Nephron progenitor cell (in vitro differentiated cells): Measurements from ENCODE around the gene IFITM1.
"Not testable (repeated sequence)": the region's sequence is repeated elsewhere in the genome, so short reads cannot be mapped to it uniquely, and the experiment has no call there.

Source experiments
- DNase-seq: peaks from one replicate; pipeline ENCODE4 v3.0.0; 2021
- H3K27ac Mint-ChIP-seq: 2 replicates; pipeline ENCODE4 v1.8.0; 2021; ENCODE audit warnings: mild to moderate bottlenecking, moderate library complexity, mixed read lengths
- H3K27me3 Mint-ChIP-seq: 2 replicates; pipeline ENCODE4 v1.8.0; 2021; ENCODE audit warnings: mild to moderate bottlenecking, low read depth, mixed read lengths; ENCODE audit not compliant: poor library complexity
- H3K36me3 Mint-ChIP-seq: 2 replicates; pipeline ENCODE4 v1.8.0; 2021; ENCODE audit warnings: low read depth, mixed read lengths
- H3K4me1 Mint-ChIP-seq: 2 replicates; pipeline ENCODE4 v1.8.0; 2021; ENCODE audit warnings: mixed read lengths
- H3K4me3 Mint-ChIP-seq: 2 replicates; pipeline ENCODE4 v1.8.0; 2021; ENCODE audit warnings: mild to moderate bottlenecking, moderate library complexity, mixed read lengths
- H3K9me3 Mint-ChIP-seq: 2 replicates; pipeline ENCODE4 v1.8.0; 2021; ENCODE audit warnings: mild to moderate bottlenecking, moderate library complexity, mixed read lengths
- CTCF ChIP-seq: fragments of 200-600 bp; sonication (generic); IDR thresholded peaks from 2 replicates; pipeline ENCODE4 v1.5.0; 2021; ENCODE audit warnings: antibody characterized with exemption

Gene IFITM1

DNA sequence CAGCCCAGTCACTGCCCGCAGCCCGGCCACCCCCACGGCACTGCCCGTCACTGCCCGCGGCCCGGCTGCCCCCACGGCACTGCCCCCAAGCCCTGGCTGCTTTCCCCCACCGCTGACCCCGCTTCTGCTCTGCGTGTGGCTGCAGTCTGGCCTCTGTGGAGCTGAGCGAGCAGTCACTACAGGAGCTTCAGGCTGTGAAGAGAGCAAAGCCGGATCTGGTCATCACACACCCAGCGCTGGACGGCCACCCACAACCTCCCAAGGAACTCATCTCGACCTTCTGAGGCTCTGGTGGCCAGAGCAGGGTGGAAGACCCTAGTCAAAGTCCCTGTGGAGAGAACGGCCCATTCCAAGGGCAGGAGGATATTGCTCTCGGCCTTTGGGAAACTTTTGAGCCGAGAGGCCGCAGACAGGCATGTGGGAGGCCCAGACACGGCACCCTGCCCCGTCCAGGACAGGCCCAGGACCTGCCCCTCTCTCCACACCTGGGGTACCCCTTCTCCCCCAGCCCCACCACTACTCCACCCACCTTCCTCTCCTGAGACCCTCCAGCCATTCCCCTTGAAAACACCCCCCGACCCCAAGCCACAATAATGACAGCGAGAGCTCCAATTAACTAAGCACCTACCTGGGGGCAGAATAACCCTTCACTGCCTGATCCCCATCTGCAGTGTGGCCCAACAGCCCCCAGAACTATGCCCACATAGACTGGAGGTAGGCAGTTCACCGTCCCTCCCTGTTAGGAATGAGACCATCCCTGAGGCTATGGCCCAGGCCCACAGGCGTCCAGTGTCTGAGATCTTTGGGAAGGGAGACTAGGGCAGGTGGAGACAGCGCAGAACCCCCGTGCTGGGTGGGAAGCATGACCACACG lies 28.6 kb upstream of the IFITM1 start:
- Mint-ChIP-seq H3K27ac (peak overlapping the region; percentile 90), H3K4me1 (peaks cover 66% of the 10 kb centered on the region), H3K36me3 (no peaks in the 10 kb centered on the region), H3K4me3 (no peak overlapping the region), H3K27me3 (peaks cover 12% of the 10 kb centered on the region), H3K9me3 (no peaks in the 10 kb centered on the region)
- no peak for DNase-seq
- no peak for TF ChIP-seq CTCF

- H3K4me1 Mint-ChIP-seq, result peaks cover 72% of the 10 kb centered on the region
- no peak overlapping the region for H3K4me3 Mint-ChIP-seq
- H3K36me3 Mint-ChIP-seq, result no peaks in the 10 kb centered on the region
- no peak overlapping the region for H3K27ac Mint-ChIP-seq
- DNase-seq, result no peak
- no peaks in the 10 kb centered on the region for H3K9me3 Mint-ChIP-seq
- TF ChIP-seq CTCF, result no peak
- peaks cover 12% of the 10 kb centered on the region for H3K27me3 Mint-ChIP-seq
Measured at GRCh38 chr11:285894-286220, 28.0 kb upstream of the IFITM1 start.

DNA sequence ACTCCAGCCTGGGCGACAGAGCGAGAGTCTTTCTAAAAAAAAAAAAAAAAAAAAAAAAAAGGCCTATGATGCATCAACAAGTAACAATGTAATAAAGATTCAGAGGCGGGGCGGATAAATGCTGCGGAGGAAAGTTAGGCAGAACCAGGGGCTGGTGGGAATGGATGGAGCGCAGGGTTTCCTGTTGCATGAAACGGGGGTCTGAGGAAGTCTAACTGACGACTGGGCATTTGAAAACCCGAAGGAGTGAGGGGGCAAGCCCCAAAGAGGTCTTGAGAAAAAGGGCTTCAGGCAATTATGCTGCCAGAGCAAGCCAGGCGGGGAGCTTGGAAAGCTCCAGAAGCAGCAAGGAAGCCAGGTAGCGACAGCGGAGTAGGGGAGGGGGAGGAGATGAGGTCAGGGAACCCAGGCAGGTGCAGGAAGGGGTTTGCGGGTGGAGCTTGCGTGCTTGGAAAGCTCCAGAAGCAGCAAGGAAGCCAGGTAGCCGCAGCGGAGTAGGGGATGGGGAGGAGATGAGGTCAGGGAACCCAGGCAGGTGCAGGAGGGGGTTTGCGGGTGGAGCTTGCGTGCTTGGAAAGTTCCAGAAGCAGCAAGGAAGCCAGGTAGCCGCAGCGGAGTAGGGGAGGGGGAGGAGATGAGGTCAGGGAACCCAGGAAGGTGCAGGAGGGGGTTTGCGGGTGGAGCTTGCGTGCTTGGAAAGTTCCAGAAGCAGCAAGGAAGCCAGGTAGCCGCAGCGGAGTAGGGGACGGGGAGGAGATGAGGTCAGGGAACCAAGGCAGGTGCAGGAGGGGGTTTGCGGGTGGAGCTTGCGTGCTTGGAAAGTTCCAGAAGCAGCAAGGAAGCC lies 26.6 kb upstream of the IFITM1 start:
- peaks cover 74% of the 10 kb centered on the region for H3K4me1 Mint-ChIP-seq
- H3K36me3 Mint-ChIP-seq, H3K27ac Mint-ChIP-seq, H3K9me3 Mint-ChIP-seq, DNase-seq: not testable (repeated sequence)
- H3K27me3 Mint-ChIP-seq, result peaks cover 12% of the 10 kb centered on the region
- peak overlapping the region; percentile 72 for H3K4me3 Mint-ChIP-seq

- peaks cover 67% of the 10 kb centered on the region for H3K4me1 Mint-ChIP-seq
- peak; percentile 15 for DNase-seq
- no peaks in the 10 kb centered on the region for H3K9me3 Mint-ChIP-seq
- H3K27ac Mint-ChIP-seq, result peak overlapping the region; percentile 19
- peak overlapping the region; percentile 85 for H3K4me3 Mint-ChIP-seq
- no peak for TF ChIP-seq CTCF
- peaks cover 6% of the 10 kb centered on the region for H3K36me3 Mint-ChIP-seq
- H3K27me3 Mint-ChIP-seq, result peaks cover 9% of the 10 kb centered on the region
Measured at GRCh38 chr11:287821-288477, 25.9 kb upstream of the IFITM1 start.

GRCh38 chr11:288478-289397 lies 25.1 kb upstream of the IFITM1 start, which contains the start of gene PGGHG:
PGGHG (plus strand) TSS chr11:289126; CDS start chr11:289817, 691 bp downstream.
- H3K36me3 Mint-ChIP-seq, result peaks cover 6% of the 10 kb centered on the region
- H3K4me1 Mint-ChIP-seq, result peaks cover 59% of the 10 kb centered on the region
- no peaks in the 10 kb centered on the region for H3K9me3 Mint-ChIP-seq
- TF ChIP-seq CTCF, result no peak
- DNase-seq, result peak; percentile 81
- peak within 1 kb of the TSS; percentile 85 for H3K4me3 Mint-ChIP-seq
- peaks cover 9% of the 10 kb centered on the region for H3K27me3 Mint-ChIP-seq
- H3K27ac Mint-ChIP-seq, result peak within 1 kb of the TSS; percentile 19
